Stimulated activated CD4-positive, alpha-beta T cell treated with anti-CD3 and anti-CD28 coated beads, TNF-alpha, amount 100 ng/mL, for 4 hours (primary cell): ENCODE results near the gene RNU1-2.
"Not testable (repeated sequence)": the region's sequence is repeated elsewhere in the genome, so short reads cannot be mapped to it uniquely, and the experiment has no call there.

Source experiments
- DNase-seq, 3 experiments: peaks; one replicate each; pipeline ENCODE4 v3.0.0-alpha.2; 2020; ENCODE audit warnings: low read depth in 3 of 3

Gene RNU1-2

GRCh38 chr1:16911851-16912721 lies 16.3 kb downstream of the RNU1-2 start:
- DNase-seq: not testable (repeated sequence)

- DNase-seq: not testable (repeated sequence)
These were observed 17.0 kb downstream of the RNU1-2 start for GRCh38 chr1:16912742-16913141.

GRCh38 chr1:16913181-16913832 lies 17.5 kb downstream of the RNU1-2 start:
- DNase-seq: no peak

GRCh38 chr1:16913833-16914662 lies 18.3 kb downstream of the RNU1-2 start:
- peak; percentile 95 to 98 (median 97) for DNase-seq

- not testable (repeated sequence) for DNase-seq
These were observed 19.3 kb downstream of the RNU1-2 start for GRCh38 chr1:16914928-16915626.

GRCh38 chr1:16915627-16915973 lies 19.8 kb downstream of the RNU1-2 start:
- DNase-seq: no peak

GRCh38 chr1:16916036-16916880 lies 20.5 kb downstream of the RNU1-2 start:
- not testable (repeated sequence) for DNase-seq

- DNase-seq: no peak
These were observed 22.6 kb downstream of the RNU1-2 start for GRCh38 chr1:16918371-16918770.

- not testable (repeated sequence) for DNase-seq
These were observed 23.3 kb downstream of the RNU1-2 start for GRCh38 chr1:16918936-16919665.

GRCh38 chr1:16920951-16921350 lies 25.2 kb downstream of the RNU1-2 start:
- no peak for DNase-seq

GRCh38 chr1:16921391-16922185 lies 25.8 kb downstream of the RNU1-2 start, which contains the start of gene CROCC:
CROCC (plus strand) TSS chr1:16921931; CDS start chr1:16922019, 88 bp downstream.
- DNase-seq: no peak

- DNase-seq: no peak
These were observed 26.7 kb downstream of the RNU1-2 start for GRCh38 chr1:16922466-16922865.

GRCh38 chr1:16922885-16923431 lies 27.2 kb downstream of the RNU1-2 start:
- no peak for DNase-seq

GRCh38 chr1:16924216-16924918 lies 28.6 kb downstream of the RNU1-2 start:
- DNase-seq: no peak

GRCh38 chr1:16924919-16925477 lies 29.2 kb downstream of the RNU1-2 start:
- DNase-seq: no peak

GRCh38 chr1:16925635-16926490 lies 30.1 kb downstream of the RNU1-2 start:
- no peak for DNase-seq
